Right atrium auricular region (tissue), 2 donors: ENCODE results near the gene PLCB4. TPM values are rescaled to one million over a fixed set of nuclear protein-coding genes. Genes with fewer than 3 reads are reported as not detected.

ENCODE experiments used
- DNase-seq: peaks from one replicate; pipeline ENCODE4 v3.0.0-alpha.2; 2019; ENCODE audit warnings: low spot score
- H3K27ac ChIP-seq, 2 donors: fragments of 200-600 bp; sonication (generic); 1 replicate in 1 of 2; 2 replicates in 1 of 2; pipeline ENCODE4 v1.5.1; 2016 to 2019
- H3K27me3 ChIP-seq, 2 donors: fragments of 200-600 bp; sonication (generic); one replicate each; pipeline versions ENCODE4 v1.5.1 to v1.6.0; 2017 to 2019
- H3K36me3 ChIP-seq: fragments of 200-600 bp; sonication (generic); one replicate; pipeline ENCODE4 v1.5.1; 2016
- H3K4me1 ChIP-seq, 2 donors: fragments of 200-600 bp; sonication (generic); one replicate each; pipeline versions ENCODE4 v1.5.1 to v1.6.0; 2017 to 2019
- H3K4me3 ChIP-seq, 2 donors: fragments of 200-600 bp; sonication (generic); 1 replicate in 1 of 2; 2 replicates in 1 of 2; pipeline ENCODE4 v1.5.1; 2017 to 2019; ENCODE audit warnings: mild to moderate bottlenecking in 1 of 2, moderate library complexity in 1 of 2
- H3K9me3 ChIP-seq, 2 donors: fragments of 200-600 bp; sonication (generic); one replicate each; pipeline ENCODE4 v1.5.1; 2019
- total RNA-seq, 2 donors: library from RNA; depleted of rRNA; stranded (reverse); fragments of >200 nt; gene quantifications; one replicate each; pipeline ENCODE4 v1.1.0, GENCODE V29; 2016
- TF ChIP-seq, protein P1 (sequence below), 2 donors: fragments of 200-600 bp; sonication (generic); IDR thresholded peaks; one replicate each; pipeline ENCODE4 v1.5.1; 2019; ENCODE audit warnings: antibody characterized with exemption in 2 of 2

The PLCB4 gene
- total RNA-seq, 2 donors from 2014 or later, result 14.3 to 32.4 TPM

DNA sequence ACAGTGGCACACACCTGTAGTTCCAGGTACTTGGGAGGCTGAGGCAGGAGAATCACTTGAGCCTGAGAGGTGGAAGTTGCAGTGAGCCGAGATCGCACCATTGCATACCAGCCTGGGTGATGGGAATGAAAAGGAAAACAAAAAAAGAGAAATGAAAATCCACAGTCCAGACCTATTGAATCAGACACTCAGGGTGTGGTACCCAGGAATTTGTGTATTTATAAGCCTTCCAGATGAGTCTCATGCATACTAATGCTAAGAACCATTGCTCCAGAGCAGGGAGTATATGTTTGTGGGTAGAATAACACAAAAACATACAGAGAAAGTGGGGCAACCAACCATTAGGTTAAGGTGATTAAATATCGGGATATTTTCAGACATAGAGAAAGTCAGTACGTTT is 36.1 kb upstream of the PLCB4 start:
- H3K27ac ChIP-seq, result no peak overlapping the region
- H3K36me3 ChIP-seq, result no peaks in the 10 kb centered on the region
- TF ChIP-seq, protein P1, sequence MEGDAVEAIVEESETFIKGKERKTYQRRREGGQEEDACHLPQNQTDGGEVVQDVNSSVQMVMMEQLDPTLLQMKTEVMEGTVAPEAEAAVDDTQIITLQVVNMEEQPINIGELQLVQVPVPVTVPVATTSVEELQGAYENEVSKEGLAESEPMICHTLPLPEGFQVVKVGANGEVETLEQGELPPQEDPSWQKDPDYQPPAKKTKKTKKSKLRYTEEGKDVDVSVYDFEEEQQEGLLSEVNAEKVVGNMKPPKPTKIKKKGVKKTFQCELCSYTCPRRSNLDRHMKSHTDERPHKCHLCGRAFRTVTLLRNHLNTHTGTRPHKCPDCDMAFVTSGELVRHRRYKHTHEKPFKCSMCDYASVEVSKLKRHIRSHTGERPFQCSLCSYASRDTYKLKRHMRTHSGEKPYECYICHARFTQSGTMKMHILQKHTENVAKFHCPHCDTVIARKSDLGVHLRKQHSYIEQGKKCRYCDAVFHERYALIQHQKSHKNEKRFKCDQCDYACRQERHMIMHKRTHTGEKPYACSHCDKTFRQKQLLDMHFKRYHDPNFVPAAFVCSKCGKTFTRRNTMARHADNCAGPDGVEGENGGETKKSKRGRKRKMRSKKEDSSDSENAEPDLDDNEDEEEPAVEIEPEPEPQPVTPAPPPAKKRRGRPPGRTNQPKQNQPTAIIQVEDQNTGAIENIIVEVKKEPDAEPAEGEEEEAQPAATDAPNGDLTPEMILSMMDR (IDR thresholded peaks at IDR 0.05), result no peak

DNA sequence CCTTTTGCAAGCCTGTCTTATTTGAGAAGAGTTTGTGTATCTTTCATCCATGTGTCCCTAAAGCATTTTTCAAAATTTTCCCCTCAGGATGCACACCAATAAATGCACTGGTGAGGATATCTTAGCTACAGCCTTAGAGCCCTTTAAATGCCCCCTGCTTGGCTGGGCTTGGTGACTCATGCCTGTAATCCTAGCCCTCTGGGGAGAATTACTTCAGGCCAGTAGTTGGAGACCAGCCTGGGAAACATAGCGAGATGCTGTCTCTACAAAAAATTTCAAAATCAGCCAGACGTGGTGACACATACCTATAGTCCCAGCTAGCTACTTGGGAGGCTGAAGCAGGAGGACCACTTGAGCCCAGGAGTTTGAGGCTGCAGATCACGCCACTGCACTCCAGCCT is 33.8 kb upstream of the PLCB4 start:
- H3K9me3 ChIP-seq, result no peaks in the 10 kb centered on the region
- DNase-seq, result no peak
- H3K4me1 ChIP-seq, result no peaks in the 10 kb centered on the region
- H3K27ac ChIP-seq, result no peak overlapping the region
- TF ChIP-seq, protein P1 (IDR thresholded peaks at IDR 0.05), result no peak
- no peaks in the 10 kb centered on the region for H3K27me3 ChIP-seq
- H3K36me3 ChIP-seq, result no peaks in the 10 kb centered on the region
- H3K4me3 ChIP-seq, result no peak overlapping the region

More for the DNA sequence above, 36.1 kb upstream of the PLCB4 start:
- H3K4me3 ChIP-seq, result no peak overlapping the region
- H3K9me3 ChIP-seq, result no peaks in the 10 kb centered on the region
- no peak for DNase-seq
- H3K27me3 ChIP-seq, result no peaks in the 10 kb centered on the region
- H3K4me1 ChIP-seq, result no peaks in the 10 kb centered on the region

DNA sequence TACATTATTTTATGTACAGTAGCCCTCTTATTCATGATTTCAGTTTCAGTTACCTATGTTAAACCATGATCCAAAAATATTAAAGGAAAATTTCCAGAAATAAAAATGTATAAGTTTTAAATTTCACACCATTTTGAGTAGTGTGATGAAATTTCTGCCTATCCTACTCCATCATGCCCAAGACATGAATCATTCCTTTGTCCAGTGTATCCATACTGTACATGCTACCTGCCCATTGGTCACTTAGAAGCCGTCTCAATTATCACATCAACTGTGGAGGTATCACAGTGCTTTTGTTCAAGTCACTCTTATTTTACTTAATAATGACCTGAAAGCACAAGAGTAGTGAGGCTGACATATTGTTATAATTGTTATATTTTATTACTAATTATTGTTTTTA is 32.3 kb upstream of the PLCB4 start:
- TF ChIP-seq, protein P1 (IDR thresholded peaks at IDR 0.05), result no peak

DNA sequence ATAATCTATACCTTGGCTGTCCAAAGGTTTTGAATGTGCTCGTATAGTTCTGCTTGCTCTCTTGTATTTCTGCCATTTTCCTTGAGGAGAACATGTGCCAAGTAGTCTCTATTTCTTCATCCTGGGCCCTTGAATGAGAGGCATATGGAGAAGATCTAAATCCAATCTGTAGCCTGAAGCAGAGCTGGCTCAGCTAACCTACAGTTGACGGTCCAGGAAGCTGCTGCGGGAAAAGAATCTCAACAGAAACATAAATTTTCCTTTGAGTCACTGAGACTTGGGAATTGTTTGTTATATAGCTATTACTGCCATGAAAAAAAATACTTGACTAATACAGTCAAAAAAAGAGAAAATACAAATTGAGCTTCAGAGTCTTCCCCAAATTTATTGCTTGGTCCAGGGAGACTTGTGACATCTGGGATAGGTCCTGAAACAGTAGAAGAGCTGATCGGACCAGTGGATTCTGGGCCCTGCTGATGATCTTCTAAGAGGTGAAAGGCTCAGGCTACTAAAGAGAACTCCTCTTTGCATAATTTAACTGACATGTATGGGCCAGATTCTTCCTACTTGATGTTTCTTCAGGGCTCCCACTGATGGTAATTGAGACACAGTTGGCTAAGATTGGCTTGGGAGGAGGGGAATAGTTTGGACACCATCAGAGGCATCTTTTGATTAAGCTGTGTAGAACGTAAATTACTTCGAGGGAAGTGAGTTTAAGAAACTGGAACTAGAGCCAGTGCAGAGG is 29.9 kb upstream of the PLCB4 start:
- TF ChIP-seq, protein P1 (IDR thresholded peaks at IDR 0.05), result no peak
- H3K27ac ChIP-seq, result no peak overlapping the region
- no peak overlapping the region for H3K4me3 ChIP-seq
- H3K36me3 ChIP-seq, result no peaks in the 10 kb centered on the region
- DNase-seq, result no peak
- H3K27me3 ChIP-seq, result no peaks in the 10 kb centered on the region
- H3K4me1 ChIP-seq, result no peaks in the 10 kb centered on the region
- no peaks in the 10 kb centered on the region for H3K9me3 ChIP-seq

More for the DNA sequence above, 32.3 kb upstream of the PLCB4 start:
- DNase-seq, result no peak
- Histone ChIP-seq H3K27ac (no peak overlapping the region), H3K4me1 (no peaks in the 10 kb centered on the region), H3K36me3 (no peaks in the 10 kb centered on the region), H3K27me3 (no peaks in the 10 kb centered on the region), H3K4me3 (no peak overlapping the region), H3K9me3 (no peaks in the 10 kb centered on the region)

DNA sequence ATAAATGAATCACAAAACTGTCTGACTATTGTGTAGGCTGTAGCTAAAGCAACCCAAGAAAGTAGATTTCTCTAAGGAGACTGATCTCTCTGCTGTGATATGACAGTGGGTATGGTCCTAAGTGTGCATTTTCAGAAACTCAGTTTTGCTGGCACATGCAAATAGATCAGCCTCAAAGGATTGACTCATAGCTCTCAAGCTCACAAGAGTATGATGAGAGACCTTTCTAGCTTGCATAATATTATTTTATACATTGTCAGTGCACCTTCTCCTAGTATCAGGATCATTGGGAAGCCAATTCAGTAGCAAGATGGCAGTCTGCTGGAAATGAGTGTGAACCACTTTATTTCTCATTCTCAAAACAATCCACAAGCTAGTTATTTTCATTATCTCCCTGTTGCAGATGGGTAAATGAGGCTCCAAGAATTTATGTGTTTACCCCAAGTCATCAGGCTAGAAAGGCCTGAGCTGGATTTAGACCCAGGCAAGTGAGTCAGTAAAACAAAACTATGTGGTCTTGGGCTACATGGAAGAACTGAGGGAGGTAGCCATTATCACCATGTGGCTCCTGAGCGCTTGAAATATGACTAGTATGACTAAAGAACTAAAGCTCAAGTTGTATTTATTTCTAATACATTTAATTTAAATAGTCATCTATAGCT is 27.9 kb upstream of the PLCB4 start:
- no peak overlapping the region for H3K27ac ChIP-seq
- no peaks in the 10 kb centered on the region for H3K36me3 ChIP-seq
- H3K4me1 ChIP-seq, result no peaks in the 10 kb centered on the region
- TF ChIP-seq, protein P1 (IDR thresholded peaks at IDR 0.05), result no peak
- no peaks in the 10 kb centered on the region for H3K9me3 ChIP-seq
- DNase-seq, result no peak
- no peak overlapping the region for H3K4me3 ChIP-seq
- no peaks in the 10 kb centered on the region for H3K27me3 ChIP-seq
